HepG2 (cell line): ENCODE measurements around the gene SLC16A5. TPM values are rescaled to one million over a fixed set of nuclear protein-coding genes. Genes with fewer than 3 reads are reported as not detected.

Experiments
- ELF3 ChIP-seq: IDR thresholded peaks from 2 replicates; pipeline ENCODE4 v1.6.1; 2016; ENCODE audit warnings: missing genetic modification reagents, missing compliant biosample characterization
- NBN ChIP-seq: fragments of 450-650 bp; conservative IDR thresholded peaks from 2 replicates; pipeline ENCODE4 v1.6.1; 2017
- NFKB2 ChIP-seq: sonication (generic); formaldehyde crosslinking; IDR thresholded peaks from 2 replicates; pipeline ENCODE4 v1.4.0; 2020; ENCODE audit warnings: missing genetic modification reagents, borderline replicate concordance
- PITX1 ChIP-seq: sonication (generic); formaldehyde crosslinking; IDR thresholded peaks from 2 replicates; pipeline ENCODE4 v1.5.1; 2020; ENCODE audit warnings: mild to moderate bottlenecking, missing genetic modification reagents
- RXRA ChIP-seq: sonication (generic); formaldehyde crosslinking; IDR thresholded peaks from 2 replicates; pipeline ENCODE4 v1.5.1; 2020; ENCODE audit warnings: missing genetic modification reagents
- SNAI1 ChIP-seq: sonication (generic); formaldehyde crosslinking; IDR thresholded peaks from 2 replicates; pipeline ENCODE4 v1.5.0; 2020; ENCODE audit warnings: mild to moderate bottlenecking, missing genetic modification reagents, borderline replicate concordance
- ZMYM2 ChIP-seq: sonication (generic); formaldehyde crosslinking; IDR thresholded peaks from 2 replicates; pipeline ENCODE4 v1.8.0; 2022; ENCODE audit warnings: mild to moderate bottlenecking, missing genetic modification reagents
- ZNF430 ChIP-seq: sonication (generic); formaldehyde crosslinking; IDR thresholded peaks from 2 replicates; pipeline ENCODE4 v1.9.0; 2021; ENCODE audit warnings: mild to moderate bottlenecking, missing genetic modification reagents
- polyA plus RNA-seq, 8 experiments: library from polyadenylated mRNA; depleted of rRNA in 3 of 8; stranded (reverse) in 7 of 8; unstranded in 1 of 8; fragments of >200 nt; fragmentation: Illumina TruSeq in 4 of 8; extraction: Trizol in 4 of 8; gene quantifications; 2 replicates each; pipeline versions ENCODE4 v1.2.1 to v1.2.3, GENCODE V29; 2011 to 2016; ENCODE audit warnings: low read depth in 4 of 8, missing spikeins in 1 of 8, mixed read lengths in 1 of 8; ENCODE audit not compliant: insufficient read depth in 1 of 8
- total RNA-seq, 5 experiments: library from RNA; depleted of rRNA; stranded (reverse); fragments of >200 nt; fragmentation: Illumina TruSeq; extraction: Trizol; gene quantifications; 2 replicates each; pipeline ENCODE4 v1.2.3, GENCODE V29; 2016; ENCODE audit warnings: low read depth in 1 of 5
- TF ChIP-seq, protein P1 (sequence below): sonication (generic); formaldehyde crosslinking; IDR thresholded peaks from 2 replicates; pipeline ENCODE4 v1.4.0; 2020; ENCODE audit warnings: mild to moderate bottlenecking, missing genetic modification reagents
- TF ChIP-seq, protein P2 (sequence below): sonication (generic); formaldehyde crosslinking; IDR thresholded peaks from 2 replicates; pipeline ENCODE4 v1.8.1; 2023; ENCODE audit warnings: mild to moderate bottlenecking, missing genetic modification reagents

SLC16A5 gene
- total and polyA plus RNA-seq, 2 of the 13 experiments (the other 11 are each of a cell fraction or from before 2014, with no cell fraction given), result 0.69 to 5.6 TPM

DNA sequence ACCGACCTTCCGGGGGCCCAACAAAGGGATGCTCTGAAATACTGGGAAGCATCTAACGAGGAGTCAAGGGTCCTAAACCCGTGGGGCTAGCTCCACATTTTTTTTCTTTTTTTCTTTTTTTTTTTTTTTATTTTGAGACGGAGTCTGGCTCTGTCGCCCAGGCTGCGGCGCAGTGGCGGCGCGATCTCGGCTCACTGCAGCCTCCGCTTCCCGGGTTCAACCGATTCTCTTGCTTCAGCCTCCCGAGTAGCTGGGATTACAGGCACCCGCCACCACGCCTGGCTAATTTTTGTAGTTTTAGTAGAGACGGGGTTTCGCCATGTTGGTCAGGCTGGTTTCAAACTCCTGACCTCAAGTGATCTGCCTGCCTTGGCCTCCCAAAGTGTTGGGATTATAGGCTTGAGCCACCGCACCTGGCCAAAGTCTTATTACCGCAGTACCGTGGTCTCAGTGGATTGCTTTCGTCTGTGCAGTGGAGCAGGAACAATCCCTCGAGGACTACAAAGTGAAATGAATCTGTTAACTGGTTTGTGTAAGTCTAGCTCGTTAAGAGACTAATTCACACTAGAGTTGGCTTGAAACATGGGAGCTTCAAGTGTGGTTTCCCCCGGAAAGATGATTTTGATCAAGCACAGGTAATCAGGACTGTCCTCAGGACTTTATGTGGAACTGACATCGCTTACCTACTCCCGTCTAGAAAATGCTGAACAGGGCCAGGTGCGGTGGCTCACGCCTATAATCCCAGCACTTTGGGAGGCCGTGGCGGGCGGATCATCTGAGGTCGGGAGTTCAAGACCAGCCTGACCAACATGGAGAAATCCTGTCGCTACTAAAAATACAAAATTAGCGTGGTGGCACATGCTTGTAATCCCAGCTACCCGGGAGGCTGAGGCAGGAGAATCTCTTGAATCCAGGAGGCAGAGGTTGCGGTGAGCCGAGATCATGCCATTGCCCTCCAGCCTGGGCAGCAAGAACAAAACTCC lies 44.6 kb downstream of the SLC16A5 start (continued):
- TF ChIP-seq ZNF430, result 0 out of 2 replicates have a peak, but pooled peaks have one; percentile 32
- TF ChIP-seq, protein P1, sequence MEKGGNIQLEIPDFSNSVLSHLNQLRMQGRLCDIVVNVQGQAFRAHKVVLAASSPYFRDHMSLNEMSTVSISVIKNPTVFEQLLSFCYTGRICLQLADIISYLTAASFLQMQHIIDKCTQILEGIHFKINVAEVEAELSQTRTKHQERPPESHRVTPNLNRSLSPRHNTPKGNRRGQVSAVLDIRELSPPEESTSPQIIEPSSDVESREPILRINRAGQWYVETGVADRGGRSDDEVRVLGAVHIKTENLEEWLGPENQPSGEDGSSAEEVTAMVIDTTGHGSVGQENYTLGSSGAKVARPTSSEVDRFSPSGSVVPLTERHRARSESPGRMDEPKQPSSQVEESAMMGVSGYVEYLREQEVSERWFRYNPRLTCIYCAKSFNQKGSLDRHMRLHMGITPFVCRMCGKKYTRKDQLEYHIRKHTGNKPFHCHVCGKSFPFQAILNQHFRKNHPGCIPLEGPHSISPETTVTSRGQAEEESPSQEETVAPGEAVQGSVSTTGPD (CRISPR knock-in tag), result 0 out of 2 replicates have a peak, but pooled peaks have one; percentile 49
- 0 out of 2 replicates have a peak, but pooled peaks have one; percentile 9 for TF ChIP-seq SNAI1
- 0 out of 2 replicates have a peak, but pooled peaks have one; percentile 27 for TF ChIP-seq NBN
- 0 out of 2 replicates have a peak, but pooled peaks have one; percentile 34 for TF ChIP-seq NFKB2
- TF ChIP-seq RXRA (CRISPR knock-in tag), result 0 out of 2 replicates have a peak, but pooled peaks have one; percentile 18
- TF ChIP-seq PITX1, result peak; percentile 2; the same call in 1 of the 2 replicates
- TF ChIP-seq, protein P2, sequence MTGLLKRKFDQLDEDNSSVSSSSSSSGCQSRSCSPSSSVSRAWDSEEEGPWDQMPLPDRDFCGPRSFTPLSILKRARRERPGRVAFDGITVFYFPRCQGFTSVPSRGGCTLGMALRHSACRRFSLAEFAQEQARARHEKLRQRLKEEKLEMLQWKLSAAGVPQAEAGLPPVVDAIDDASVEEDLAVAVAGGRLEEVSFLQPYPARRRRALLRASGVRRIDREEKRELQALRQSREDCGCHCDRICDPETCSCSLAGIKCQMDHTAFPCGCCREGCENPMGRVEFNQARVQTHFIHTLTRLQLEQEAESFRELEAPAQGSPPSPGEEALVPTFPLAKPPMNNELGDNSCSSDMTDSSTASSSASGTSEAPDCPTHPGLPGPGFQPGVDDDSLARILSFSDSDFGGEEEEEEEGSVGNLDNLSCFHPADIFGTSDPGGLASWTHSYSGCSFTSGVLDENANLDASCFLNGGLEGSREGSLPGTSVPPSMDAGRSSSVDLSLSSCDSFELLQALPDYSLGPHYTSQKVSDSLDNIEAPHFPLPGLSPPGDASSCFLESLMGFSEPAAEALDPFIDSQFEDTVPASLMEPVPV (CRISPR knock-in tag), result peak; percentile 5; the same call in 1 of the 2 replicates
- TF ChIP-seq ELF3 (CRISPR knock-in tag), result 0 out of 2 replicates have a peak, but pooled peaks have one; percentile 10
- peak; percentile 76 for TF ChIP-seq ZMYM2 (CRISPR knock-in tag)
